ENCODE measurements around the gene NR3C2. TPM values are rescaled to one million over a fixed set of nuclear protein-coding genes. Genes with fewer than 3 reads are reported as not detected.

Gene NR3C2
- total and polyA plus RNA-seq, 10 of the 15 experiments (the other 5 are each of a cell fraction or from before 2014, with no cell fraction given) = 0.05 to 0.11 (median 0.08) TPM; not detected in 4

GRCh38 chr4:148435654-148436406 lies 6.4 kb downstream of the NR3C2 start:
- FAIRE-seq = no peak
- peaks cover 0 to 2% of the 10 kb centered on the region in 2 experiments; a peak in 2 of 4 replicates for H3K27me3 ChIP-seq (replicated peaks in 1 of 2; ENCODE audit: control insufficient read depth in 2 of 2, insufficient read depth in 2 of 2, low read length in 1 of 2)
- POLR2A ChIA-PET = no interaction called here

More at GRCh38 chr4:148435654-148436406, 6.4 kb downstream of the NR3C2 start:
- no peak overlapping the region for H3K27ac ChIP-seq (ENCODE audit: control insufficient read depth, insufficient read depth)
- no peak for ATAC-seq
- WGBS (ENCODE audit: insufficient coverage, insufficient replicate concordance, low lambda C conversion rate, missing lambda C conversion rate) = 44% methylated on average over 16 of the region's 16 CpGs
- no TSS peak for BruUV-seq (replicated peaks)
- intact Hi-C loops (cut with micrococcal nuclease; ENCODE audit: unreplicated experiment) = no loop called here
- H3K36me3 ChIP-seq (ENCODE audit: control insufficient read depth in 2 of 2, insufficient read depth in 2 of 2, low read length in 1 of 2) = no peaks in the 10 kb centered on the region
- in situ Hi-C loops (cut with MboI) = no loop called here
- ChIA-PET RAD21 (ENCODE audit: unreplicated experiment) (no interaction called here), SMC1A (ENCODE audit: uncharacterized antibody, unreplicated experiment) (interaction anchor here (0.8 to 1.0 kb wide), 2 partner anchors 12 to 727 kb away, joined by 3 to 5 read pairs; no protein-coding TSS in a partner anchor), CTCF (no interaction called here)
- no peaks in the 10 kb centered on the region for H3K9me3 ChIP-seq (replicated peaks; ENCODE audit: control insufficient read depth, insufficient read depth, low read length)
- TF ChIP-seq LARP7 (IDR thresholded peaks at IDR 0.05) (no peak), CREB1 (IDR thresholded peaks at IDR 0.05; ENCODE audit: low read depth) (no peak), CHD2 (IDR thresholded peaks at IDR 0.05; ENCODE audit: borderline replicate concordance, low read depth, low read length) (no peak), GATAD2B (conservative IDR thresholded peaks at IDR 0.05; ENCODE audit: low read depth) (no peak), CTCF (IDR thresholded peaks at IDR 0.05 in 2 of 3, conservative IDR thresholded peaks at IDR 0.05 in 1 of 3; ENCODE audit: control insufficient read depth in 2 of 3, extremely low read depth in 1 of 3, insufficient read depth in 1 of 3, low read depth in 3 of 3, low read length in 3 of 3) (no peak), TBL1XR1 (IDR thresholded peaks at IDR 0.05; ENCODE audit: low read depth, low read length) (no peak), ZZZ3 (IDR thresholded peaks at IDR 0.05; ENCODE audit: control insufficient read depth, insufficient read length, low read depth) (no peak), ZBTB11 (CRISPR knock-in tag; IDR thresholded peaks at IDR 0.05) (no peak), STAT3 (IDR thresholded peaks at IDR 0.05; ENCODE audit: low read depth, low read length) (no peak), SP1 (IDR thresholded peaks at IDR 0.05; ENCODE audit: low read depth, low read length) (no peak), SUPT20H (IDR thresholded peaks at IDR 0.05; ENCODE audit: borderline replicate concordance, control insufficient read depth, low read depth, low read length) (no peak), BACH1 (IDR thresholded peaks at IDR 0.05; ENCODE audit: borderline replicate concordance) (no peak), DPF2 (IDR thresholded peaks at IDR 0.05) (no peak), BHLHE40 (IDR thresholded peaks at IDR 0.05; ENCODE audit: borderline replicate concordance in 1 of 2, low read depth in 2 of 2, low read length in 1 of 2) (no peak), EZH2 (IDR thresholded peaks at IDR 0.05; ENCODE audit: borderline replicate concordance, control insufficient read depth, low read depth, low read length) (no peak), POLR2AphosphoS5 (IDR thresholded peaks at IDR 0.05; ENCODE audit: low read length) (no peak), ZNF24 (IDR thresholded peaks at IDR 0.05) (no peak), CREM (IDR thresholded peaks at IDR 0.05; ENCODE audit: low read depth) (no peak), SREBF1 (IDR thresholded peaks at IDR 0.05; ENCODE audit: low read length) (no peak), WRNIP1 (IDR thresholded peaks at IDR 0.05; ENCODE audit: borderline replicate concordance, low read depth, low read length) (no peak)
- DNase-seq (ENCODE audit: low read depth, low spot score) = no peak
- H2AFZ ChIP-seq (ENCODE audit: control insufficient read depth, low read depth, low read length) = no peak overlapping the region
- no peaks in the 10 kb centered on the region for H3K79me2 ChIP-seq (ENCODE audit: control insufficient read depth, insufficient read depth, low read length)
- no peak overlapping the region for H3K4me2 ChIP-seq (ENCODE audit: control insufficient read depth, insufficient read depth)
- no peaks in the 10 kb centered on the region for H4K20me1 ChIP-seq (ENCODE audit: control insufficient read depth, insufficient read depth)
- no peak overlapping the region for H3K4me3 ChIP-seq
- no peak overlapping the region for H3K9ac ChIP-seq (ENCODE audit: control insufficient read depth, insufficient read depth, low read length)
- H3K4me1 ChIP-seq (ENCODE audit: control insufficient read depth, insufficient read depth, low read length) = no peaks in the 10 kb centered on the region
